HepG2 (cell line): ENCODE data around the gene ARHGAP10. TPM values are rescaled to one million over a fixed set of nuclear protein-coding genes. Genes with fewer than 3 reads are reported as not detected.

Experiments
- ARNTL ChIP-seq: sonication (generic); formaldehyde crosslinking; IDR thresholded peaks from 2 replicates; pipeline ENCODE4 v1.4.0; 2020; ENCODE audit warnings: mild to moderate bottlenecking, missing genetic modification reagents
- ATF4 ChIP-seq, 2 experiments: fragments of 450-650 bp in 1 of 2; sonication (generic) in 1 of 2; formaldehyde crosslinking; IDR thresholded peaks; 2 replicates each; pipeline versions ENCODE4 v1.5.0 to v1.8.0; 2020 to 2022; ENCODE audit warnings: mild to moderate bottlenecking in 1 of 2, missing genetic modification reagents in 1 of 2
- ATF7 ChIP-seq, 2 experiments: fragments of 450-650 bp in 1 of 2; sonication (generic) in 1 of 2; formaldehyde crosslinking in 1 of 2; IDR thresholded peaks; 2 replicates each; pipeline versions ENCODE4 v1.4.0 to v1.6.1; 2016 to 2020; ENCODE audit warnings: antibody characterized with exemption in 1 of 2, mild to moderate bottlenecking in 1 of 2, missing genetic modification reagents in 1 of 2
- NCOA1 ChIP-seq: sonication (generic); formaldehyde crosslinking; IDR thresholded peaks from 2 replicates; pipeline ENCODE4 v1.9.0; 2021; ENCODE audit warnings: missing genetic modification reagents
- NFKBIZ ChIP-seq: IDR thresholded peaks from 2 replicates; pipeline ENCODE4 v1.6.1; 2018; ENCODE audit warnings: missing genetic modification reagents, missing compliant biosample characterization
- NR2F2 ChIP-seq: IDR thresholded peaks from 2 replicates; pipeline ENCODE4 v1.6.1; 2012; ENCODE audit warnings: low read depth, inconsistent platforms, borderline replicate concordance
- POLR2A ChIP-seq, 2 experiments: IDR thresholded peaks; 2 replicates each; pipeline ENCODE4 v1.6.1; 2011; ENCODE audit warnings: low read depth in 2 of 2, low read length in 2 of 2, mild to moderate bottlenecking in 1 of 2, moderate library complexity in 1 of 2; ENCODE audit not compliant: insufficient read depth in 1 of 2
- RARG ChIP-seq: sonication (generic); formaldehyde crosslinking; IDR thresholded peaks from 2 replicates; pipeline ENCODE4 v1.4.0; 2020; ENCODE audit warnings: low read depth, mild to moderate bottlenecking, missing genetic modification reagents
- SMAD9 ChIP-seq: sonication (generic); formaldehyde crosslinking; IDR thresholded peaks from 2 replicates; pipeline ENCODE4 v1.5.1; 2020; ENCODE audit warnings: mild to moderate bottlenecking, missing genetic modification reagents
- TGIF2 ChIP-seq: IDR thresholded peaks from 2 replicates; pipeline ENCODE4 v1.6.1; 2016; ENCODE audit warnings: control low read depth, missing compliant biosample characterization
- ZFP82 ChIP-seq: sonication (generic); formaldehyde crosslinking; IDR thresholded peaks from 2 replicates; pipeline ENCODE4 v1.5.1; 2020; ENCODE audit warnings: mild to moderate bottlenecking, missing genetic modification reagents, borderline replicate concordance
- ZNF616 ChIP-seq: sonication (generic); formaldehyde crosslinking; IDR thresholded peaks from 2 replicates; pipeline ENCODE4 v1.5.0; 2020; ENCODE audit warnings: low read depth, mild to moderate bottlenecking, missing genetic modification reagents
- ZNF773 ChIP-seq: sonication (generic); formaldehyde crosslinking; IDR thresholded peaks from 2 replicates; pipeline ENCODE4 v1.4.0; 2020; ENCODE audit warnings: missing genetic modification reagents, borderline replicate concordance
- polyA plus RNA-seq, 8 experiments: library from polyadenylated mRNA; depleted of rRNA in 3 of 8; stranded (reverse) in 7 of 8; unstranded in 1 of 8; fragments of >200 nt; fragmentation: Illumina TruSeq in 4 of 8; extraction: Trizol in 4 of 8; gene quantifications; 2 replicates each; pipeline versions ENCODE4 v1.2.1 to v1.2.3, GENCODE V29; 2011 to 2016; ENCODE audit warnings: low read depth in 4 of 8, missing spikeins in 1 of 8, mixed read lengths in 1 of 8; ENCODE audit not compliant: insufficient read depth in 1 of 8
- total RNA-seq, 5 experiments: library from RNA; depleted of rRNA; stranded (reverse); fragments of >200 nt; fragmentation: Illumina TruSeq; extraction: Trizol; gene quantifications; 2 replicates each; pipeline ENCODE4 v1.2.3, GENCODE V29; 2016; ENCODE audit warnings: low read depth in 1 of 5
- TF ChIP-seq, protein P1 (sequence below): IDR thresholded peaks from 2 replicates; pipeline ENCODE4 v1.6.1; 2016; ENCODE audit warnings: low read depth, missing genetic modification reagents, missing compliant biosample characterization

The ARHGAP10 gene
- total and polyA plus RNA-seq, 2 of the 13 experiments (the other 11 are each of a cell fraction or from before 2014, with no cell fraction given), result 0.45 to 1.6 TPM

DNA sequence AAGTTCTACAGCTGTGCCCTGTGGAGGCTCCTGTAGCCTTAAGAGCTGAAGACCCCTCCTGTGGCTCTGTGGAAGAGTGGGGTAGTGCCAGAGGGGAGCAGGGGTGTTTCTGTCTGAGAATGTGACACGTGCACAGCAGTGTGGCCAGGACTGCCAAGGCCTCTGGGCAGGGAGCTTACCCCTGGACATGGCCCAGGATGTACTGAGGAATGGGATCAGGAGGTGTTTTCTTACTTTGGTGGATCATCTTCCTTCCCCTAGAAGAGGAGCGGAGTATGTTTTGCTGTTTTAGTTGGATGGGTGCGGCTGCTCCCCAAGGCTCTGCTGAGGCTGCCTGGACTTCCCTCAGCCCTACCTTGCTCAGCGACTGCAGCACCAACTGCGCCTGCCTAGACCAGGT is 342.6 kb downstream of the ARHGAP10 start (continued):
- TF ChIP-seq ZNF616 (CRISPR knock-in tag), result no peak
- TF ChIP-seq SMAD9 (CRISPR knock-in tag), result no peak
- no peak for TF ChIP-seq ATF4 (CRISPR knock-in tag; IDR thresholded peaks at IDR 0.05)
- no peak for TF ChIP-seq ZFP82
- no peak for TF ChIP-seq NR2F2
- TF ChIP-seq ATF7 (IDR thresholded peaks at IDR 0.05), result no peak
- no peak for TF ChIP-seq ATF7 (CRISPR knock-in tag; IDR thresholded peaks at IDR 0.05)
- TF ChIP-seq POLR2A (IDR thresholded peaks at IDR 0.05; ENCODE audit: insufficient read depth in 1 of 2, low read depth in 2 of 2, low read length in 2 of 2), result no peak
- TF ChIP-seq, protein P1, sequence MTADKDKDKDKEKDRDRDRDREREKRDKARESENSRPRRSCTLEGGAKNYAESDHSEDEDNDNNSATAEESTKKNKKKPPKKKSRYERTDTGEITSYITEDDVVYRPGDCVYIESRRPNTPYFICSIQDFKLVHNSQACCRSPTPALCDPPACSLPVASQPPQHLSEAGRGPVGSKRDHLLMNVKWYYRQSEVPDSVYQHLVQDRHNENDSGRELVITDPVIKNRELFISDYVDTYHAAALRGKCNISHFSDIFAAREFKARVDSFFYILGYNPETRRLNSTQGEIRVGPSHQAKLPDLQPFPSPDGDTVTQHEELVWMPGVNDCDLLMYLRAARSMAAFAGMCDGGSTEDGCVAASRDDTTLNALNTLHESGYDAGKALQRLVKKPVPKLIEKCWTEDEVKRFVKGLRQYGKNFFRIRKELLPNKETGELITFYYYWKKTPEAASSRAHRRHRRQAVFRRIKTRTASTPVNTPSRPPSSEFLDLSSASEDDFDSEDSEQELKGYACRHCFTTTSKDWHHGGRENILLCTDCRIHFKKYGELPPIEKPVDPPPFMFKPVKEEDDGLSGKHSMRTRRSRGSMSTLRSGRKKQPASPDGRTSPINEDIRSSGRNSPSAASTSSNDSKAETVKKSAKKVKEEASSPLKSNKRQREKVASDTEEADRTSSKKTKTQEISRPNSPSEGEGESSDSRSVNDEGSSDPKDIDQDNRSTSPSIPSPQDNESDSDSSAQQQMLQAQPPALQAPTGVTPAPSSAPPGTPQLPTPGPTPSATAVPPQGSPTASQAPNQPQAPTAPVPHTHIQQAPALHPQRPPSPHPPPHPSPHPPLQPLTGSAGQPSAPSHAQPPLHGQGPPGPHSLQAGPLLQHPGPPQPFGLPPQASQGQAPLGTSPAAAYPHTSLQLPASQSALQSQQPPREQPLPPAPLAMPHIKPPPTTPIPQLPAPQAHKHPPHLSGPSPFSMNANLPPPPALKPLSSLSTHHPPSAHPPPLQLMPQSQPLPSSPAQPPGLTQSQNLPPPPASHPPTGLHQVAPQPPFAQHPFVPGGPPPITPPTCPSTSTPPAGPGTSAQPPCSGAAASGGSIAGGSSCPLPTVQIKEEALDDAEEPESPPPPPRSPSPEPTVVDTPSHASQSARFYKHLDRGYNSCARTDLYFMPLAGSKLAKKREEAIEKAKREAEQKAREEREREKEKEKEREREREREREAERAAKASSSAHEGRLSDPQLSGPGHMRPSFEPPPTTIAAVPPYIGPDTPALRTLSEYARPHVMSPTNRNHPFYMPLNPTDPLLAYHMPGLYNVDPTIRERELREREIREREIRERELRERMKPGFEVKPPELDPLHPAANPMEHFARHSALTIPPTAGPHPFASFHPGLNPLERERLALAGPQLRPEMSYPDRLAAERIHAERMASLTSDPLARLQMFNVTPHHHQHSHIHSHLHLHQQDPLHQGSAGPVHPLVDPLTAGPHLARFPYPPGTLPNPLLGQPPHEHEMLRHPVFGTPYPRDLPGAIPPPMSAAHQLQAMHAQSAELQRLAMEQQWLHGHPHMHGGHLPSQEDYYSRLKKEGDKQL (CRISPR knock-in tag), result no peak
- no peak for TF ChIP-seq TGIF2 (CRISPR knock-in tag)
- no peak for TF ChIP-seq NCOA1
- no peak for TF ChIP-seq ARNTL (CRISPR knock-in tag)
- no peak for TF ChIP-seq ZNF773 (CRISPR knock-in tag)
- TF ChIP-seq NFKBIZ (CRISPR knock-in tag), result no peak
- TF ChIP-seq RARG, result no peak
